ENCODE results near the gene ZCCHC2. TPM values are rescaled to one million over a fixed set of nuclear protein-coding genes. Genes with fewer than 3 reads are reported as not detected.

Gene ZCCHC2
- total RNA-seq, 1 donor from 2014 or later: 21.0 TPM

- peak; percentile 31 for DNase-seq (ENCODE audit: low spot score)
- Mint-ChIP-seq H3K36me3 (ENCODE audit: low read depth, unreplicated experiment) (peaks cover 23% of the 10 kb centered on the region), H3K4me1 (ENCODE audit: unreplicated experiment) (no peaks in the 10 kb centered on the region), H3K4me3 (ENCODE audit: unreplicated experiment) (no peak overlapping the region), H3K27ac (ENCODE audit: unreplicated experiment) (no peak overlapping the region), H3K27me3 (ENCODE audit: unreplicated experiment) (peaks cover 2% of the 10 kb centered on the region), H3K9me3 (ENCODE audit: unreplicated experiment) (no peaks in the 10 kb centered on the region)
- no peak for TF ChIP-seq CTCF (IDR thresholded peaks at IDR 0.05; ENCODE audit: unreplicated experiment)
Observed at GRCh38 chr18:62566199-62566598, 43.4 kb downstream of the ZCCHC2 start.

- no peak for DNase-seq (ENCODE audit: low spot score)
Observed at GRCh38 chr18:62566818-62567217, 44.0 kb downstream of the ZCCHC2 start.

GRCh38 chr18:62569081-62569655 is 46.3 kb downstream of the ZCCHC2 start:
- no peaks in the 10 kb centered on the region for H3K27me3 Mint-ChIP-seq (ENCODE audit: unreplicated experiment)
- H3K9me3 Mint-ChIP-seq (ENCODE audit: unreplicated experiment): no peaks in the 10 kb centered on the region
- no peak for TF ChIP-seq CTCF (IDR thresholded peaks at IDR 0.05; ENCODE audit: unreplicated experiment)
- H3K36me3 Mint-ChIP-seq (ENCODE audit: low read depth, unreplicated experiment): peaks cover 25% of the 10 kb centered on the region
- H3K4me1 Mint-ChIP-seq (ENCODE audit: unreplicated experiment): no peaks in the 10 kb centered on the region
- DNase-seq (ENCODE audit: low spot score): no peak
- H3K27ac Mint-ChIP-seq (ENCODE audit: unreplicated experiment): no peak overlapping the region
- no peak overlapping the region for H3K4me3 Mint-ChIP-seq (ENCODE audit: unreplicated experiment)

More at GRCh38 chr18:62566818-62567217, 44.0 kb downstream of the ZCCHC2 start:
- H3K9me3 Mint-ChIP-seq (ENCODE audit: unreplicated experiment): no peaks in the 10 kb centered on the region
- no peaks in the 10 kb centered on the region for H3K4me1 Mint-ChIP-seq (ENCODE audit: unreplicated experiment)
- H3K4me3 Mint-ChIP-seq (ENCODE audit: unreplicated experiment): no peak overlapping the region
- H3K27me3 Mint-ChIP-seq (ENCODE audit: unreplicated experiment): peaks cover 2% of the 10 kb centered on the region
- TF ChIP-seq CTCF (IDR thresholded peaks at IDR 0.05; ENCODE audit: unreplicated experiment): no peak
- no peak overlapping the region for H3K27ac Mint-ChIP-seq (ENCODE audit: unreplicated experiment)
- H3K36me3 Mint-ChIP-seq (ENCODE audit: low read depth, unreplicated experiment): peaks cover 25% of the 10 kb centered on the region

- H3K4me3 Mint-ChIP-seq (ENCODE audit: unreplicated experiment): peak overlapping the region; percentile 59
- H3K36me3 Mint-ChIP-seq (ENCODE audit: low read depth, unreplicated experiment): peaks cover 38% of the 10 kb centered on the region
- no peaks in the 10 kb centered on the region for H3K4me1 Mint-ChIP-seq (ENCODE audit: unreplicated experiment)
- no peaks in the 10 kb centered on the region for H3K9me3 Mint-ChIP-seq (ENCODE audit: unreplicated experiment)
- no peak for TF ChIP-seq CTCF (IDR thresholded peaks at IDR 0.05; ENCODE audit: unreplicated experiment)
- H3K27ac Mint-ChIP-seq (ENCODE audit: unreplicated experiment): no peak overlapping the region
- peaks cover 5% of the 10 kb centered on the region for H3K27me3 Mint-ChIP-seq (ENCODE audit: unreplicated experiment)
- DNase-seq (ENCODE audit: low spot score): no peak
Observed at GRCh38 chr18:62571037-62571436, 48.2 kb downstream of the ZCCHC2 start.

GRCh38 chr18:62571648-62572047 is 48.8 kb downstream of the ZCCHC2 start:
- H3K4me3 Mint-ChIP-seq (ENCODE audit: unreplicated experiment): no peak overlapping the region
- no peak for DNase-seq (ENCODE audit: low spot score)
- no peak overlapping the region for H3K27ac Mint-ChIP-seq (ENCODE audit: unreplicated experiment)
- no peaks in the 10 kb centered on the region for H3K4me1 Mint-ChIP-seq (ENCODE audit: unreplicated experiment)
- H3K27me3 Mint-ChIP-seq (ENCODE audit: unreplicated experiment): peaks cover 5% of the 10 kb centered on the region
- no peak for TF ChIP-seq CTCF (IDR thresholded peaks at IDR 0.05; ENCODE audit: unreplicated experiment)
- H3K9me3 Mint-ChIP-seq (ENCODE audit: unreplicated experiment): no peaks in the 10 kb centered on the region
- H3K36me3 Mint-ChIP-seq (ENCODE audit: low read depth, unreplicated experiment): peaks cover 38% of the 10 kb centered on the region

Measured in endothelial cell (in vitro differentiated cells).